Measurements from ENCODE around the gene BAAT.

The BAAT gene

DNA sequence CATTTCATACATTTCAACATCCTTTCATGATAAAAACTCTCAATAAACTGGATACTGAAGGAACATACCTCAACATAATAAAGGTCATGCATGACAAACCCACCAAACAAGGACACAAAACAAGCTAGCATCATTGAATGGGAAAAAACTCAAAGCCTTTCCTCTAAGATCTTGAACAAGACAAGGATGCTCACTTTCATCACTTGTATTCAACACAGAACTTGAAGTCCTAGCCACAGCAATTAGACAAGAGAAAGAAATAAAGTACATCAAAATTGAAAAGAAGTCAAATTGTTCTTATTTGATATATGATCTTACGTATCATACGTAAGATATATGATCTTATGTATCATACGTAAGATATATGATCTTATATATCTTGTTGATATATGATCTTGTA lies 8.3 kb upstream of the BAAT start:
- Histone ChIP-seq H3K36me3 (ENCODE audit: control insufficient read depth in 2 of 2, insufficient read depth in 1 of 2, low read length in 2 of 2) (peaks cover 4 to 56% of the 10 kb centered on the region in 2 experiments; a peak in 2 of 3 replicates), H3K27ac (ENCODE audit: extremely low read depth, low read depth, low read length) (no peak overlapping the region), H3K4me3 (ENCODE audit: low read depth, low read length) (no peak overlapping the region), H3K9me3 (ENCODE audit: control insufficient read depth, insufficient read depth, low read depth, low read length) (no peaks in the 10 kb centered on the region), H3K4me1 (ENCODE audit: control insufficient read depth, insufficient read depth, low read length) (no peaks in the 10 kb centered on the region)
- CTCF ChIA-PET, result no interaction called here
- TF ChIP-seq SETDB1 (IDR thresholded peaks at IDR 0.05; ENCODE audit: insufficient read length, low read length), result peak; percentile 72
- TF ChIP-seq ZNF544 (tag by site-specific recombination; IDR thresholded peaks at IDR 0.05), result no peak
- TF ChIP-seq, protein P1, sequence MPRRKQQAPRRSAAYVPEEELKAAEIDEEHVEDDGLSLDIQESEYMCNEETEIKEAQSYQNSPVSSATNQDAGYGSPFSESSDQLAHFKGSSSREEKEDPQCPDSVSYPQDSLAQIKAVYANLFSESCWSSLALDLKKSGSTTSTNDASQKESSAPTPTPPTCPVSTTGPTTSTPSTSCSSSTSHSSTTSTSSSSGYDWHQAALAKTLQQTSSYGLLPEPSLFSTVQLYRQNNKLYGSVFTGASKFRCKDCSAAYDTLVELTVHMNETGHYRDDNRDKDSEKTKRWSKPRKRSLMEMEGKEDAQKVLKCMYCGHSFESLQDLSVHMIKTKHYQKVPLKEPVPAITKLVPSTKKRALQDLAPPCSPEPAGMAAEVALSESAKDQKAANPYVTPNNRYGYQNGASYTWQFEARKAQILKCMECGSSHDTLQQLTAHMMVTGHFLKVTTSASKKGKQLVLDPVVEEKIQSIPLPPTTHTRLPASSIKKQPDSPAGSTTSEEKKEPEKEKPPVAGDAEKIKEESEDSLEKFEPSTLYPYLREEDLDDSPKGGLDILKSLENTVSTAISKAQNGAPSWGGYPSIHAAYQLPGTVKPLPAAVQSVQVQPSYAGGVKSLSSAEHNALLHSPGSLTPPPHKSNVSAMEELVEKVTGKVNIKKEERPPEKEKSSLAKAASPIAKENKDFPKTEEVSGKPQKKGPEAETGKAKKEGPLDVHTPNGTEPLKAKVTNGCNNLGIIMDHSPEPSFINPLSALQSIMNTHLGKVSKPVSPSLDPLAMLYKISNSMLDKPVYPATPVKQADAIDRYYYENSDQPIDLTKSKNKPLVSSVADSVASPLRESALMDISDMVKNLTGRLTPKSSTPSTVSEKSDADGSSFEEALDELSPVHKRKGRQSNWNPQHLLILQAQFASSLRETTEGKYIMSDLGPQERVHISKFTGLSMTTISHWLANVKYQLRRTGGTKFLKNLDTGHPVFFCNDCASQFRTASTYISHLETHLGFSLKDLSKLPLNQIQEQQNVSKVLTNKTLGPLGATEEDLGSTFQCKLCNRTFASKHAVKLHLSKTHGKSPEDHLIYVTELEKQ (tag by site-specific recombination; IDR thresholded peaks at IDR 0.05; ENCODE audit: borderline replicate concordance), result no peak
- no peak for TF ChIP-seq KLF7 (tag by site-specific recombination; IDR thresholded peaks at IDR 0.05; ENCODE audit: borderline replicate concordance)
- no peak for TF ChIP-seq ZNF629 (tag by site-specific recombination; IDR thresholded peaks at IDR 0.05)
- POLR2A ChIA-PET, result no interaction called here

DNA sequence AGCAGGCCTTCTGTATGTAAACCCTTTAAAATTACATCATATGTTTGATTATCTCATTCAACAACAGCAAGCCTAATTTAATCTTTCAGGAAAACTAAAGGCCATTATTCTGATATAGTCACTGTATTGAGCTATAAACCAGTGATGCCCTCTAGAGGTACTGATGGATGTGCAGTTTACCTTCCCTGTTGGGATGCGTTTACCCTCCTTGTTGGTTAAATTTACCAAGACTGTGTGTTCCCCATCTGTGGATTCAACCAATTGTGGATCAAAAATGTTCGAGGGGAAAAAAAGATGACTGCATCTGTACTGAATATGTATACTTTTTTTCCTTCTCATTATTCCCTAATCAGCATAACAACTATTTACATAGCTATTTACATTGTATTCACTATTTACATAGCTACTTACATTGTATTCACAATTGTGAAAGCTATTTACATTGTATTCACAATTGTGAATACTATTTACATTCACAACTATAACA lies 3.7 kb upstream of the BAAT start:
- peaks cover 0 to 30% of the 10 kb centered on the region in 2 experiments; a peak in 1 of 3 replicates for H3K36me3 ChIP-seq (ENCODE audit: control insufficient read depth in 2 of 2, insufficient read depth in 1 of 2, low read length in 2 of 2)
- ChIA-PET CTCF (interaction anchor here (0.6 to 2.6 kb wide), 28 partner anchors 7 to 1971 kb away, joined by 3 to 38 read pairs (median 4); partner anchors contain the start of genes MRPL50 and ZNF189), POLR2A (interaction anchor here (1.7 kb wide), 1 partner anchor 10 kb away, joined by 17 read pairs; the partner anchor contains the start of genes MRPL50 and ZNF189)
- H3K4me1 ChIP-seq (ENCODE audit: control insufficient read depth, insufficient read depth, low read length), result no peaks in the 10 kb centered on the region
- no peaks in the 10 kb centered on the region for H3K9me3 ChIP-seq (ENCODE audit: control insufficient read depth, insufficient read depth, low read depth, low read length)
- no peak overlapping the region for H3K27ac ChIP-seq (ENCODE audit: extremely low read depth, low read depth, low read length)
- TF ChIP-seq ZNF169 (tag by site-specific recombination; IDR thresholded peaks at IDR 0.05) (no peak), ZNF629 (tag by site-specific recombination; IDR thresholded peaks at IDR 0.05) (no peak), ZNF791 (tag by site-specific recombination; IDR thresholded peaks at IDR 0.05) (no peak)
- TF ChIP-seq, protein P2, sequence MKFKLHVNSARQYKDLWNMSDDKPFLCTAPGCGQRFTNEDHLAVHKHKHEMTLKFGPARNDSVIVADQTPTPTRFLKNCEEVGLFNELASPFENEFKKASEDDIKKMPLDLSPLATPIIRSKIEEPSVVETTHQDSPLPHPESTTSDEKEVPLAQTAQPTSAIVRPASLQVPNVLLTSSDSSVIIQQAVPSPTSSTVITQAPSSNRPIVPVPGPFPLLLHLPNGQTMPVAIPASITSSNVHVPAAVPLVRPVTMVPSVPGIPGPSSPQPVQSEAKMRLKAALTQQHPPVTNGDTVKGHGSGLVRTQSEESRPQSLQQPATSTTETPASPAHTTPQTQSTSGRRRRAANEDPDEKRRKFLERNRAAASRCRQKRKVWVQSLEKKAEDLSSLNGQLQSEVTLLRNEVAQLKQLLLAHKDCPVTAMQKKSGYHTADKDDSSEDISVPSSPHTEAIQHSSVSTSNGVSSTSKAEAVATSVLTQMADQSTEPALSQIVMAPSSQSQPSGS (tag by site-specific recombination; IDR thresholded peaks at IDR 0.05; ENCODE audit: low read depth), result peak; percentile 31; the same call in 1 of the 2 replicates
- no peak overlapping the region for H3K4me3 ChIP-seq (ENCODE audit: low read depth, low read length)

DNA sequence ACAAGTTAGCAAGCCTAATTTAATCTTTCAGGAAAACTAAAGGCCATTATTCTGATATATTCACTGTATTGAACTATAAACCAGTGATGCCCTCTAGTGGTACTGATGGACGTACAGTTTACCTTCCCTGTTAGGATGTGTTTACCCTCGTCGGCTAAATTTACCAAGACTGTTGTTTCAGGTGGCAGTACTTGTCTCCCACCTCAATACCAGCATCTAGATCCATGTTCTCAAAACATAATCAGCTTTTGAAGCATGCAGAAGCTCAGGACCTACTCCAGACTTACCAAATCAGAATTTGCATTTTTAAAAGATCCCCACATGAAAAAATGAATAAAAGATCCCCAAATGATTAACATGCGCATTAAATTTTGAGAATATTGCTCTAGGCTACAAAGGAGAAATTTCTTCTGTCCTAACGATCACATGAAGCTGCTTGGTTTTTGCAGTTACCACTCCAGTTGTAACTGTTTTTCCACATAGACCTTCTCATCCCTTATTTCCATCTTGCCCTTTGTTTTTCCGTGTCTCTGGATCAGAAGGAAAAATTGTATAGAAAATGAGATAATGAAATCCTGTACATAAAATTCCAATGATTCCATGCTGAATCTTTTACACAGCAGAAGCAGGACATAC lies 3.2 kb upstream of the BAAT start:
- H3K36me3 ChIP-seq (ENCODE audit: control insufficient read depth in 2 of 2, insufficient read depth in 1 of 2, low read length in 2 of 2), result peaks cover 0 to 30% of the 10 kb centered on the region in 2 experiments; a peak in 1 of 3 replicates
- ChIA-PET CTCF (interaction anchor here (0.6 to 2.6 kb wide), 24 partner anchors 8 to 1970 kb away, joined by 3 to 38 read pairs (median 4); partner anchors contain the start of genes MRPL50 and ZNF189), POLR2A (interaction anchor here (1.7 kb wide), 1 partner anchor 11 kb away, joined by 17 read pairs; the partner anchor contains the start of genes MRPL50 and ZNF189)
- H3K27ac ChIP-seq (ENCODE audit: extremely low read depth, low read depth, low read length), result 0 out of 2 replicates have a peak overlapping the region, but pooled peaks have one; percentile 5
- H3K4me3 ChIP-seq (ENCODE audit: low read depth, low read length), result no peak overlapping the region
- TF ChIP-seq ZBTB8A (tag by site-specific recombination; IDR thresholded peaks at IDR 0.05) (no peak), ZNF366 (tag by site-specific recombination; conservative IDR thresholded peaks at IDR 0.05) (no peak), ZNF658 (tag by site-specific recombination; IDR thresholded peaks at IDR 0.05) (no peak), ZNF501 (tag by site-specific recombination; IDR thresholded peaks at IDR 0.05) (no peak), ZNF248 (tag by site-specific recombination; IDR thresholded peaks at IDR 0.05) (no peak), ZNF654 (tag by site-specific recombination; IDR thresholded peaks at IDR 0.05; ENCODE audit: low read depth) (no peak)
- TF ChIP-seq, protein P3, sequence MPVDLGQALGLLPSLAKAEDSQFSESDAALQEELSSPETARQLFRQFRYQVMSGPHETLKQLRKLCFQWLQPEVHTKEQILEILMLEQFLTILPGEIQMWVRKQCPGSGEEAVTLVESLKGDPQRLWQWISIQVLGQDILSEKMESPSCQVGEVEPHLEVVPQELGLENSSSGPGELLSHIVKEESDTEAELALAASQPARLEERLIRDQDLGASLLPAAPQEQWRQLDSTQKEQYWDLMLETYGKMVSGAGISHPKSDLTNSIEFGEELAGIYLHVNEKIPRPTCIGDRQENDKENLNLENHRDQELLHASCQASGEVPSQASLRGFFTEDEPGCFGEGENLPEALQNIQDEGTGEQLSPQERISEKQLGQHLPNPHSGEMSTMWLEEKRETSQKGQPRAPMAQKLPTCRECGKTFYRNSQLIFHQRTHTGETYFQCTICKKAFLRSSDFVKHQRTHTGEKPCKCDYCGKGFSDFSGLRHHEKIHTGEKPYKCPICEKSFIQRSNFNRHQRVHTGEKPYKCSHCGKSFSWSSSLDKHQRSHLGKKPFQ (tag by site-specific recombination; IDR thresholded peaks at IDR 0.05), result no peak
- H3K9me3 ChIP-seq (ENCODE audit: control insufficient read depth, insufficient read depth, low read depth, low read length), result no peaks in the 10 kb centered on the region
- H3K4me1 ChIP-seq (ENCODE audit: control insufficient read depth, insufficient read depth, low read length), result no peaks in the 10 kb centered on the region

Measured in HEK293 (cell line).